Measurements from ENCODE around the gene SCAPER. TPM values are rescaled to one million over a fixed set of nuclear protein-coding genes. Genes with fewer than 3 reads are reported as not detected.
"Not testable (repeated sequence)": the region's sequence is repeated elsewhere in the genome, so short reads cannot be mapped to it uniquely, and the experiment has no call there.

Gene SCAPER
- total RNA-seq, 1 donor from 2014 or later: 42.6 TPM

GRCh38 chr15:76439542-76439941 lies 465.6 kb downstream of the SCAPER start:
- TF ChIP-seq CTCF (IDR thresholded peaks at IDR 0.05; ENCODE audit: borderline replicate concordance): no peak
- DNase-seq: no peak

GRCh38 chr15:76433798-76434400 lies 471.2 kb downstream of the SCAPER start:
- no peak overlapping the region for H3K27ac ChIP-seq (replicated peaks)
- H3K9me3 ChIP-seq (replicated peaks): no peaks in the 10 kb centered on the region
- H3K36me3 ChIP-seq: peaks cover 35% of the 10 kb centered on the region
- intact Hi-C loops (cut with micrococcal nuclease): no loop called here
- no peak for DNase-seq
- H3K4me1 ChIP-seq: peaks cover 5% of the 10 kb centered on the region
- no peaks in the 10 kb centered on the region for H3K27me3 ChIP-seq (ENCODE audit: low read depth)
- no peak for TF ChIP-seq CTCF (IDR thresholded peaks at IDR 0.05; ENCODE audit: borderline replicate concordance)
- no peak overlapping the region for H3K4me3 ChIP-seq

More at GRCh38 chr15:76439542-76439941, 465.6 kb downstream of the SCAPER start:
- no peaks in the 10 kb centered on the region for H3K9me3 ChIP-seq (replicated peaks)
- H3K36me3 ChIP-seq: no peaks in the 10 kb centered on the region
- H3K27ac ChIP-seq (replicated peaks): no peak overlapping the region
- intact Hi-C loops (cut with micrococcal nuclease): no loop called here
- H3K4me1 ChIP-seq: no peaks in the 10 kb centered on the region
- H3K4me3 ChIP-seq: no peak overlapping the region
- H3K27me3 ChIP-seq (ENCODE audit: low read depth): no peaks in the 10 kb centered on the region

- H3K4me1 ChIP-seq; H3K4me3 ChIP-seq; H3K9me3 ChIP-seq (replicated peaks); DNase-seq; H3K27ac ChIP-seq (replicated peaks); intact Hi-C loops (cut with micrococcal nuclease); H3K27me3 ChIP-seq (ENCODE audit: low read depth): not testable (repeated sequence)
- peaks cover 42% of the 10 kb centered on the region for H3K36me3 ChIP-seq
These were observed 472.1 kb downstream of the SCAPER start for GRCh38 chr15:76433036-76433435.

GRCh38 chr15:76432604-76433003 lies 472.5 kb downstream of the SCAPER start:
- Histone ChIP-seq H3K36me3 (peaks cover 42% of the 10 kb centered on the region), H3K4me1 (peaks cover 5% of the 10 kb centered on the region), H3K27ac (replicated peaks) (no peak overlapping the region), H3K4me3 (no peak overlapping the region), H3K9me3 (replicated peaks) (no peaks in the 10 kb centered on the region), H3K27me3 (ENCODE audit: low read depth) (no peaks in the 10 kb centered on the region)
- TF ChIP-seq CTCF (IDR thresholded peaks at IDR 0.05; ENCODE audit: borderline replicate concordance): no peak
- intact Hi-C loops (cut with micrococcal nuclease): no loop called here
- no peak for DNase-seq

GRCh38 chr15:76431971-76432370 lies 473.2 kb downstream of the SCAPER start:
- Histone ChIP-seq H3K27me3 (ENCODE audit: low read depth) (no peaks in the 10 kb centered on the region), H3K27ac (replicated peaks) (no peak overlapping the region), H3K4me1 (peaks cover 5% of the 10 kb centered on the region), H3K36me3 (peaks cover 44% of the 10 kb centered on the region), H3K4me3 (no peak overlapping the region), H3K9me3 (replicated peaks) (peaks cover 3% of the 10 kb centered on the region)
- DNase-seq: no peak
- intact Hi-C loops (cut with micrococcal nuclease): no loop called here
- no peak for TF ChIP-seq CTCF (IDR thresholded peaks at IDR 0.05; ENCODE audit: borderline replicate concordance)

- H3K4me1 ChIP-seq; H3K4me3 ChIP-seq; intact Hi-C loops (cut with micrococcal nuclease); DNase-seq; H3K27ac ChIP-seq (replicated peaks); H3K27me3 ChIP-seq (ENCODE audit: low read depth): not testable (repeated sequence)
- H3K36me3 ChIP-seq: peaks cover 57% of the 10 kb centered on the region
- H3K9me3 ChIP-seq (replicated peaks): peaks cover 11% of the 10 kb centered on the region
These were observed 474.4 kb downstream of the SCAPER start for GRCh38 chr15:76430711-76431110.

All from left ventricle myocardium inferior (tissue), 1 donor.